ENCODE results near the gene MAPK14.
"Not testable (repeated sequence)": the region's sequence is repeated elsewhere in the genome, so short reads cannot be mapped to it uniquely, and the experiment has no call there.

Gene MAPK14

GRCh38 chr6:36069573-36069972 is 42.0 kb downstream of the MAPK14 start:
- no peak for DNase-seq (ENCODE audit: low spot score)

GRCh38 chr6:36070252-36070651 is 42.6 kb downstream of the MAPK14 start:
- no peak for DNase-seq (ENCODE audit: low spot score)

GRCh38 chr6:36071281-36071680 is 43.7 kb downstream of the MAPK14 start:
- no peak for DNase-seq (ENCODE audit: low spot score)

- DNase-seq (ENCODE audit: low spot score) = no peak
These were observed 44.1 kb downstream of the MAPK14 start for GRCh38 chr6:36071714-36072113.

GRCh38 chr6:36072681-36073080 is 45.1 kb downstream of the MAPK14 start:
- no peak for DNase-seq (ENCODE audit: low spot score)

- no peak for DNase-seq (ENCODE audit: low spot score)
These were observed 46.0 kb downstream of the MAPK14 start for GRCh38 chr6:36073587-36073986.

GRCh38 chr6:36075656-36076055 is 48.0 kb downstream of the MAPK14 start:
- peak; percentile 19 for DNase-seq (ENCODE audit: low spot score)

- no peak for DNase-seq (ENCODE audit: low spot score)
These were observed 48.8 kb downstream of the MAPK14 start for GRCh38 chr6:36076178-36077063.

GRCh38 chr6:36078159-36078558 is 50.6 kb downstream of the MAPK14 start:
- DNase-seq (ENCODE audit: low spot score) = no peak

- DNase-seq (ENCODE audit: low spot score) = no peak
These were observed 52.0 kb downstream of the MAPK14 start for GRCh38 chr6:36079601-36080000.

- no peak for DNase-seq (ENCODE audit: low spot score)
These were observed 54.7 kb downstream of the MAPK14 start for GRCh38 chr6:36082318-36082717.

- DNase-seq (ENCODE audit: low spot score) = no peak
These were observed 55.8 kb downstream of the MAPK14 start for GRCh38 chr6:36083446-36083845.

GRCh38 chr6:36088204-36088603 is 60.6 kb downstream of the MAPK14 start:
- DNase-seq (ENCODE audit: low spot score) = not testable (repeated sequence)

GRCh38 chr6:36089048-36089447 is 61.4 kb downstream of the MAPK14 start:
- no peak for DNase-seq (ENCODE audit: low spot score)

- no peak for DNase-seq (ENCODE audit: low spot score)
These were observed 66.6 kb downstream of the MAPK14 start for GRCh38 chr6:36094238-36094637.

GRCh38 chr6:36094753-36095496 is 67.3 kb downstream of the MAPK14 start:
- DNase-seq (ENCODE audit: low spot score) = peak; percentile 79

GRCh38 chr6:36095497-36096391 is 68.1 kb downstream of the MAPK14 start:
- no peak for DNase-seq (ENCODE audit: low spot score)

GRCh38 chr6:36098253-36098919 is 70.8 kb downstream of the MAPK14 start:
- no peak for DNase-seq (ENCODE audit: low spot score)

GRCh38 chr6:36098920-36099647 is 71.5 kb downstream of the MAPK14 start:
- no peak for DNase-seq (ENCODE audit: low spot score)

- DNase-seq (ENCODE audit: low spot score) = no peak
These were observed 72.4 kb downstream of the MAPK14 start for GRCh38 chr6:36099869-36100483.
